Upper lobe of left lung (tissue), 4 donors: ENCODE measurements around the gene IKZF3.

Experiments used
- CTCF ChIP-seq, 6 experiments: fragments of 450-650 bp in 4 of 6; fragments of 200-600 bp in 2 of 6; sonication (generic) in 2 of 6; IDR thresholded peaks; one replicate each; pipeline ENCODE4 v1.5.1; 2016 to 2019; ENCODE audit warnings: antibody characterized with exemption in 6 of 6
- POLR2A ChIP-seq, 4 donors: fragments of 450-650 bp; IDR thresholded peaks; one replicate each; pipeline ENCODE4 v1.5.1; 2016 to 2017; ENCODE audit warnings: antibody characterized with exemption in 4 of 4, mild to moderate bottlenecking in 2 of 4
- POLR2AphosphoS5 ChIP-seq, 2 donors: sonication (generic); formaldehyde crosslinking; IDR thresholded peaks; one replicate each; pipeline ENCODE4 v1.5.1; 2017; ENCODE audit warnings: antibody characterized with exemption in 2 of 2

- TF ChIP-seq CTCF (IDR thresholded peaks at IDR 0.05) = no peak
- no peak for TF ChIP-seq POLR2A (IDR thresholded peaks at IDR 0.05)
- no peak for TF ChIP-seq POLR2AphosphoS5 (IDR thresholded peaks at IDR 0.05)
Observed at GRCh38 chr17:39755554-39756379, 108.3 kb downstream of the IKZF3 start.
